GM18511 (cell line): ENCODE data around the gene RAD51B.
A peak's percentile ranks its signal among the peaks of the same experiment; 100 is the strongest.
"Not testable (repeated sequence)": the region's sequence is repeated elsewhere in the genome, so short reads cannot be mapped to it uniquely, and the experiment has no call there.

Source experiments
- ATAC-seq: cut with Tn5 transposase; IDR thresholded peaks from one replicate; pipeline ENCODE4 v1.9.1; 2021; ENCODE audit warnings: mild to moderate bottlenecking, moderate library complexity; ENCODE audit not compliant: unreplicated experiment

Gene RAD51B

GRCh38 chr14:68165274-68165843 is 345.8 kb downstream of the RAD51B start:
- no peak for ATAC-seq

GRCh38 chr14:68166731-68167382 is 347.3 kb downstream of the RAD51B start:
- no peak for ATAC-seq

GRCh38 chr14:68167383-68168087 is 348.0 kb downstream of the RAD51B start:
- no peak for ATAC-seq

- ATAC-seq: no peak
Measured at GRCh38 chr14:68168460-68169109, 349.0 kb downstream of the RAD51B start.

GRCh38 chr14:68172216-68172615 is 352.6 kb downstream of the RAD51B start:
- no peak for ATAC-seq

- peak; percentile 75 for ATAC-seq
Measured at GRCh38 chr14:68172627-68173026, 353.0 kb downstream of the RAD51B start.

GRCh38 chr14:68173227-68173972 is 353.8 kb downstream of the RAD51B start:
- no peak for ATAC-seq

- ATAC-seq: no peak
Measured at GRCh38 chr14:68174446-68174845, 354.9 kb downstream of the RAD51B start.

GRCh38 chr14:68176687-68177086 is 357.1 kb downstream of the RAD51B start:
- no peak for ATAC-seq

GRCh38 chr14:68177728-68178127 is 358.1 kb downstream of the RAD51B start:
- no peak for ATAC-seq

GRCh38 chr14:68178282-68178681 is 358.7 kb downstream of the RAD51B start:
- ATAC-seq: no peak

- peak; percentile 63 for ATAC-seq
Measured at GRCh38 chr14:68181519-68182326, 362.1 kb downstream of the RAD51B start.

GRCh38 chr14:68182492-68182891 is 362.9 kb downstream of the RAD51B start:
- ATAC-seq: peak; percentile 87

GRCh38 chr14:68186500-68187276 is 367.1 kb downstream of the RAD51B start:
- ATAC-seq: not testable (repeated sequence)

GRCh38 chr14:68188174-68188573 is 368.6 kb downstream of the RAD51B start:
- no peak for ATAC-seq

GRCh38 chr14:68190032-68190431 is 370.5 kb downstream of the RAD51B start:
- no peak for ATAC-seq

GRCh38 chr14:68191567-68192321 is 372.2 kb downstream of the RAD51B start:
- ATAC-seq: no peak

- no peak for ATAC-seq
Measured at GRCh38 chr14:68192935-68193334, 373.4 kb downstream of the RAD51B start.
